B cell (primary cell): ENCODE measurements around the gene TMEM255B.

Experiments used
- CTCF ChIP-seq: fragments of 200-600 bp; IDR thresholded peaks from one replicate; pipeline ENCODE4 v1.8.0; 2022; ENCODE audit warnings: antibody characterized with exemption, mild to moderate bottlenecking
- EZH2 ChIP-seq: IDR thresholded peaks from 2 replicates; pipeline ENCODE4 v1.6.1; 2012; ENCODE audit warnings: borderline replicate concordance, low read depth, mild to moderate bottlenecking, moderate library complexity, low read length; ENCODE audit not compliant: insufficient read depth, poor library complexity, severe bottlenecking

DNA sequence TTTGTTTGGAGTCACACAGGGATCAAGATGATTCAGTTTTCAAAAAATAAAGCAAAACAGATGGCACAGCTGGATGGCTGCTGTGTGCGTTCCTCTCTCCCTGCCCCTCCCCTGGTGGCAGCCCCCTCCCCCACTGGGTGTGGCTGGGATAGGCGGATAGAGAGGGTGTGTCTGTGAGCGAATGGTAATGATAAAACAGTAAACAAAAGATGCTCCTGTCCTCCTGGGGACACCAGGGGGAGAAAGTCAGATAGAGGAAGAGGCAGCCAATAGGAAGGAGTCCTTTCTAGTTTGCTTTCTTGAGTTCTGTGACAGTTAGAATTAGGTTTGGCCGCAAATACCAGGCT, 6.5 kb downstream of the TMEM255B start:
- no peak for TF ChIP-seq CTCF
- TF ChIP-seq EZH2: no peak
